GM19397 (cell line): Measurements from ENCODE around the gene MAGEF1.
"Not testable (repeated sequence)": the region's sequence is repeated elsewhere in the genome, so short reads cannot be mapped to it uniquely, and the experiment has no call there.

ENCODE experiments used
- ATAC-seq: cut with Tn5 transposase; IDR thresholded peaks from one replicate; pipeline ENCODE4 v1.9.1; 2021; ENCODE audit warnings: mild to moderate bottlenecking, moderate library complexity; ENCODE audit not compliant: unreplicated experiment

The MAGEF1 gene

DNA sequence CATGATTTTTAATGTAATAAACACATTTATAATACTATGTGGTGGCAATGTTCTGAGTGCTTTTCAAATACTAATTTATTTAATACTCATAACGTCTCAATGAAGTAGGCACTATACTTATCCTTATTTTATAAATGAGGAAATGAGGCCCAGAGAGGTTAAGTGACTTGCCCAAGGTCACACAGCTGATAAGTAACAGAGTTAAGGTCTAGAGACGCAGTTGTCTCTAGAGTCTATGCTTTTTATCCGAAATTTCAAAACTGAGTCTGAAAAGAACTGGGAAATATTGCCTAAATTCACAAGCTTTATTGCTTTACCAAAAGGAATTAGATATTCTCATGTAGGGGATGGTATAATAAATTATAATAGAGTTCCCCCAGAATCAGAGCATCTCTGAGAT, 31.4 kb upstream of the MAGEF1 start:
- no peak for ATAC-seq

DNA sequence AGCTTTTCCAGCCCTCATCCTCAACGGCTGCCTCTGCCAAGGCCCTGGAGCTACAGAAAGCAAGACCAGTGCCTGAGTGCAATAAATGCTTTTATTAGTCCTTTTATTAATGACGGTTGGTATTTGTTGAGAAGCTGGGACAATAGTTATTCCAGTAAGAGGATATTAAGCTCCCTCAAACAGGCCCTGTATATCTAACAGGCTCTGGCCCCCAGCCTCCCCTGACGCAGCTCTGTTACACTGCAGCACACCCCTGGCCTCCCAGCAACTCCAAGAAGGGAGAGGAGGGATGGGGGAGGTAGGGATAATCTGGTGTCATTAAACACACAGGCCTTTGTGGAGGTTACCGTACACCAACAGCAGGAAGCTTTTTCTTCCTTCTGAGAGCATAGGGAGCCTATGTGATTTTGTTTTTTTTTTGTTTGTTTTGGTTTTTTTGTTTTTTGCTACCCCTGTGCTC, 30.8 kb upstream of the MAGEF1 start:
- ATAC-seq = no peak

- no peak for ATAC-seq
Measured at GRCh38 chr3:184741798-184742675, 30.2 kb upstream of the MAGEF1 start.

DNA sequence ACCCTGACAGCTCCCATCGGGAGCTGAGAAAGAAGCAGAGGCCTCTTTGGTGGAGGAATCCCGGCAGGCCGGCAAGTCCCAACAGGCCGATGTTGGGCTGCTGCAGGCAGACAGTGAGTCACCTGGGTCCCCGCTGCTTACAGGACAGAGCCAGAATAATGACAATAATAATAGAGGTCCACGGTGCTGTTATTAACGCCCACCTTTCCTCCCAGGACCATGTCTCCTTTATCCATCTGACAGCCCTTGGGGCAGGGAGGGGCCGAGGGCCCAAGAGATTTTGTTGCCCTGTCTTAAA, 29.3 kb upstream of the MAGEF1 start:
- ATAC-seq = no peak

DNA sequence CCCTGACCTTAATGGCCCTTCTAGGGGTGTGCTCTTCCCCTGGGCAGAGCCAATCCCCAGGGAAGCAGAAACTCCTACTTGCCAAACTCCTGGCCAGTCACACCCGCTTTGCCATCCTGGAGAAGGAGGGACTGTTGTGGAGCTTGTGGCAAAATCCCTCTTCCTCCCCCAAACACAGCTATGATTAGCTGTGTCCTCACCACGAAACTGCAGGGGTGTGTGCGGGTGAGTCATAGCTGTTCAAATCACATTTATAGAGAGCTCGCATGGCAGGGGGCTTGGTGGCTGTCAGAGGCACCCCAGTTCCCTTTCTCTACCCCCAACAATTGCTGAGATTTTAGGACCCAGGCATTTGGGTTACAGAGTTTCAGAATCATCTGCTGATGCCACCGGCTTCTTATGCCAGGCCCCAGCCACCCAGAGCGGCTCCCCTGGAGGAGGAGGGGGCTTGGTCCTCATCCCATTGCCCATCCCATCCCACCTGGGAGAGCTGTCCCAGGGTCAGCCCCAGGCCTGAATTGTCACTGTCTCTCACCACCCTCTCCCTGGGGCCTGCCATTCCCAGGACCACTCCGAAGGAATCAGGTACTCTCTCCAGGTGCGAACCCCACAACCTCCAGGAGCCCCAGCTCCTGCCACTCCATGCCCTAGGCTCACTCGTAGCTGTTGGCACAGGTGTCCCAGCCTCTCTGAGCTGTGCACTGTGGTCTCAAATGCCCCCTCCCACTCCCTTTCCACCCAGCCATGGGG, 28.8 kb upstream of the MAGEF1 start:
- no peak for ATAC-seq

DNA sequence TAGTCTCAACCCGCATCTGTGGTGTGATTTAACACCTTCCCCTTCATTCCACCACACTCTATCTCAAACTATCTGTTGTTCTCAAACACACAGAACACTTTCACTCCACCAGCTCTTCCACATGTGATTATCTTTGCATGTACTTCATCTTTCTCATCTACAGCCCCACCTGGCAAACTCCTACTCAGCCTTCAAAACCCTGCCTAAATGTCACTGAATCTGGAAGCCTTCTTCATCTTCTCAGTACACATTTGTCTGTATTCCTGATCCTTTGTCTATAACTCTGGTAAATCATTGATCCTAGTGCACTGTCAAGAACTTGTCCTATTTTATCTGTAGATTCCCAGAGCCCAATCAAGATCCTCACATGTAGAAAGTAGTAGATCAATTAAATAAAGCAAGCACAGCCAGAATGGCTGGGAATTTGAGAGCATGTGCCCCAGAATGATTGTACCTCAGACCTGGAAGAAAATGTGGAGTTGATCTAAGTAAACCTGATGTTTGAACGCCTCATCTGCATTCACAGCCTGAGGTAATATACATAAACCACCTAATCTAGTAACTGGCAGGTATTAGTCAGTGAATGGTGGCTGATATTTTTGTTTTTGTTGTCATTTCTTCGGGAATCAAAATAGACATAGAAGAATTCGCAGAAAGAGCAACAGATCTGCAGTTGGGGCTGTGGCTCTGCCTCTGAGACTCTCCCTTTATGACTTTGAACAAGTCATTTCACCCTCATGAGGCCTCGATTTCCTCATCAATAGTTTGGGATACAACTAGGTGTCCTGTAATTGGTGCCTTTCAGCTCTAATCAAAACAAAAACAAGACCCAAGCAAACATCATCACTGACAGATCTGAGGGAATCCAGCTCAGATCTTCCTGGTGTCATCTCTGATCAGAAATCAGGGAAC, 28.0 kb upstream of the MAGEF1 start:
- no peak for ATAC-seq

GRCh38 chr3:184738982-184739381, 27.1 kb upstream of the MAGEF1 start:
- no peak for ATAC-seq

- no peak for ATAC-seq
Measured at GRCh38 chr3:184738506-184738890, 26.6 kb upstream of the MAGEF1 start.

DNA sequence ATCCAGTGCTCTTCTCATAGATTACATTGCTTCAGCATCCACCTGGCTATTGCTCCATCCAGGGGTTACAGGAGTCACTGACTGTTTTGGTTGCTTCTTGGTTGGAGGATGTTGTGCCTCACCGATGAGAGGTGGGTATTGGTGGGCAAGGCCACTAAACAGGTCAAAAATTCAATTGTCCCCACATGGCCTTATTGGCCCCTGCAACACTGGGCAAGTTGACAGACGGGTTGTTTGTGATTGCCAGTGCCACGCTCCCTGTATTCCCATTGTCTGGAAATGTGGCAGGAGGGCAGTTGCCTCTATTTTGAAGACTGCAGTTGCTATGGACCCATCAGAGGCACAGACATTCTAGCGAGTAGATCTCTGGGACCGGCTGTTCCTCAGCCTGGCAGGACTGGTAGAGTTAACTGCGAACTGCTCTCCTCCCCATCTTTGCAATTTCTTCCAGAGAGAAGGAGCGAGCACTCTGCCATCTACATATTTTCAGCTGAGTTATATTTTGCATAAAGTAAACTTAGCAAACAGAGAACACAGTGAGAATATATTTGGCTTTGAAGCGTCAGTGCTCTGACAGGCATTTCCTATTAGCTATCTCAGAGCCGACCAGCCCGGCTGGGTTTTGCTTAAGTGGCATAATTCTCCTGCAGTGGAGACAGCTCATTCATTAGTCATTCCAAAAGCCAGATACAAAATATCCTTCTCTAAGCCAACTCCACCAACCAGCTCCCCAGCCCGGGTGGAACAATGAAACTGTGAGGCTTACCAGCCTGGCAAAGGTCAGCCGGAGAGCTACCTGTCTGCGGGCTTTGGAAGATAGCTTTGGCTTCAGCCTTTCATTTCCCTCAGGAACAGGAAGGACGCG, 26.0 kb upstream of the MAGEF1 start:
- ATAC-seq = no peak

DNA sequence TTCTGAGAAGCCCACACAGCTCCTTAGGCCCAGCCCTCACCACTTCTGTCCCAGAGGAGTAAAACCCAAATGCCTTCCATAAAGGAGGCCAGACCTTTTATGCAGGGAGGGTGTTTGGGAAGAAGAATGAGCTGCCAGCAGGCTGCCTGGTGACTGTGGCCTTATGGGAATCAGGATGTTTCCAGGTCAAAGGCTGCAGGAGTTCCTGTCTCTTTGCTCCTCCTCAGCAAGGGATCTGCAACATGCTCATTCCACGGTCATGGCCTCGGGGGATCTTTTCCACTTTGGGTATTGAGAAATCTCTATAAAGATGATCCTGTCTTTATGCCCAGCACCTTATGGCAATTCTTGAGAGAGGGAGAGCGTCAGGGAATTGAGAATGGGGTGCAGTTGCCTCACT, 25.2 kb upstream of the MAGEF1 start:
- ATAC-seq = no peak

GRCh38 chr3:184734903-184735701, 23.2 kb upstream of the MAGEF1 start:
- ATAC-seq = no peak

DNA sequence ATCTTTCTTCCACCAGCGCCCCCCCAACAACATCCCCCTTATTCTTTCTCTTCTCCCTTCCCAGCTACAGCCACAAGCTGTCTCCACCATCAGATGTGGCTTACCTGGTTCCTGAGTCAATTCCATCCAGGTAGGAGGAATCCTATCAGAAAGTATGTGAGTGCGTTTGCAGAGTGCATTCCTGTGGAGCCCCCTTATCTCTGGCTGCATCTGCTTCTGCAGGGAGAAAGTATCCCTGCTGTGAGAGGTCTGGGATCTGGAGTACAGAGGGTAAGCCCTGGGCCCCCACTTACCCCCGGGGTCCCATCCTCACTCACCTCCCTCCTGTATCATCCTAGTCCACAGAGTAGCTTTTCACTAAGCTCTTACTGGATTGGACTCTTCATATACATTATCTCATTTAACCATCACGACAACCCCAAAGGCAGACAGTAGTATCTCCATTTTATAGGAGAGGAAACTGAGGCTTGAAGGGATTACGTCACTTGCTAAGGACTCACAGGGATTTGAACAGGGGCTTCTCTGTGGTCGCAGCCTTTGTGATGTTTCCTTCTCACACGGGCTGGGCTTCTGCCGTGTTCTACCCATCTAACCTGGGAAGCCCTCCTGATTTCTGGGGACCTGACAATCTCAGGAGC, 22.2 kb upstream of the MAGEF1 start:
- no peak for ATAC-seq

GRCh38 chr3:184733181-184733580, 21.3 kb upstream of the MAGEF1 start:
- ATAC-seq = no peak

- ATAC-seq = no peak
Measured at GRCh38 chr3:184731786-184732537, 20.1 kb upstream of the MAGEF1 start.

GRCh38 chr3:184730924-184731323, 19.1 kb upstream of the MAGEF1 start:
- no peak for ATAC-seq

- not testable (repeated sequence) for ATAC-seq
Measured at GRCh38 chr3:184729154-184729553, 17.3 kb upstream of the MAGEF1 start.

- ATAC-seq = no peak
Measured at GRCh38 chr3:184728010-184728527, 16.2 kb upstream of the MAGEF1 start.

DNA sequence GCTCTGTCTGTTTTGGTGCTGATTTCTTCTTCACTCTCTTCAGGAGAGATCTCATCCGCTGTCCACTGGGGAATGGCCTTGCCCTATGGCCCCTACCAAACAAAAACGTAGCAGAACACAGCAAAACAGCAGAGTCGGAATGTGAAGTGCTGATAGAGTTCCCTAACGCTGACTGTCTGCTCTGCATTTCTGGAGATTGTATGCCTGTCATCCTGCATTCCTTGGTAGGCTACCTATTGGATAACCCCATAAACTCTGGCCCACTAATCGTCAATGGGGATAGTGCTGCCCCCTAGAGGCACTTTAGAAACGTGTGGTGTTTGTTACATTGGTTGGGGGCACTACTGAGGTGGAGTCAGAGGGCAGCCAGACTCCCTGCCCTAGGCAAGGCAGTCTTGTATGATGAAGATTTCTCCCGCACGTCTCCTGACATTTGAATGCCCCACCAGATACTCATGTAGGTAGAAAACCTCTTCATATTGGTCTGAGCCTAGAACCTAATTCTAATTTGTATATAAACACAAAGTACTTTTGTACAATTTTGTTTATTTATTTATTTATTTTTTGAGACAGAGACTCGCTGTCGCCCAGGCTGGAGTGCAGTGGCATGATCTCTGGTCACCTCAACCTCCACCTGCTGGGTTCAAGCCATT, 15.6 kb upstream of the MAGEF1 start:
- ATAC-seq = no peak
